SK-N-SH (cell line): ENCODE results near the gene TRIM71. TPM values are rescaled to one million over a fixed set of nuclear protein-coding genes. Genes with fewer than 3 reads are reported as not detected.

ENCODE experiments used
- CTCF ChIA-PET: fragments of 300-600, 350-600 bp; formaldehyde crosslinking; extraction: SDS; loops from one replicate; lab custom pipeline; 2021; lab: Yijun Ruan, JAX
- POLR2A ChIA-PET: fragments of 350-600 bp; sonication (Branson Sonifier 250); formaldehyde crosslinking; extraction: SDS; loops from one replicate; lab custom pipeline; 2020; ENCODE audit warnings: antibody characterized with exemption, inconsistent platforms; lab: Yijun Ruan, JAX
- DNase-seq: peaks from one replicate; pipeline ENCODE4 v3.0.0; 2012
- H2AFZ ChIP-seq: fragments of 200-600 bp; sonication (generic); 2 replicates; pipeline ENCODE4 v1.8.1; 2016; ENCODE audit warnings: antibody characterized with exemption, mild to moderate bottlenecking, low read depth
- H3F3A ChIP-seq: fragments of 200-600 bp; sonication (generic); replicated peaks from 2 replicates; pipeline ENCODE3; 2016; ENCODE audit warnings: antibody characterized with exemption, mild to moderate bottlenecking; ENCODE audit not compliant: insufficient read depth
- H3K27ac ChIP-seq, 2 experiments: fragments of 200-500 bp in 1 of 2; fragments of 200-600 bp in 1 of 2; sonication (Bioruptor generic) in 1 of 2; sonication (generic), shearing (Covaris generic) in 1 of 2; 2 replicates each; pipeline versions ENCODE4 v1.5.1 to v1.6.1; 2014 to 2016; ENCODE audit warnings: low read depth in 2 of 2, inconsistent platforms in 1 of 2, low read length in 1 of 2, mild to moderate bottlenecking in 1 of 2, mixed read lengths in 1 of 2
- H3K27me3 ChIP-seq: fragments of 200-600 bp; sonication (generic), shearing (Covaris generic); 2 replicates; pipeline ENCODE4 v1.6.1; 2016; ENCODE audit warnings: mixed run types; ENCODE audit not compliant: insufficient read depth
- H3K36me3 ChIP-seq, 2 experiments: fragments of 200-500 bp in 1 of 2; fragments of 200-600 bp in 1 of 2; sonication (Bioruptor generic) in 1 of 2; sonication (generic) in 1 of 2; replicated peaks in 1 of 2; 2 replicates each; pipeline versions ENCODE3 to v1.5.1; 2014 to 2016; ENCODE audit warnings: low read length in 1 of 2, mild to moderate bottlenecking in 1 of 2; ENCODE audit not compliant: insufficient read depth in 2 of 2, control insufficient read depth in 1 of 2
- H3K4me1 ChIP-seq, 2 experiments: fragments of 200-500 bp in 1 of 2; fragments of 200-600 bp in 1 of 2; sonication (Bioruptor generic) in 1 of 2; sonication (generic), shearing (Covaris generic) in 1 of 2; 2 replicates each; pipeline versions ENCODE4 v1.5.1 to v1.6.1; 2014 to 2016; ENCODE audit warnings: low read depth in 1 of 2, low read length in 1 of 2, mixed run types in 1 of 2; ENCODE audit not compliant: insufficient read depth in 2 of 2, control insufficient read depth in 1 of 2
- H3K4me2 ChIP-seq: fragments of 200-600 bp; sonication (generic), shearing (Covaris generic); 2 replicates; pipeline ENCODE4 v1.6.1; 2017; ENCODE audit warnings: mixed run types
- H3K4me3 ChIP-seq, 2 experiments: fragments of 200-500 bp in 1 of 2; fragments of 200-600 bp in 1 of 2; sonication (Bioruptor generic) in 1 of 2; sonication (generic), shearing (Covaris generic) in 1 of 2; 2 replicates each; pipeline versions ENCODE4 v1.5.1 to v1.8.1; 2014 to 2016; ENCODE audit warnings: low read depth in 2 of 2, inconsistent platforms in 1 of 2, low read length in 1 of 2, mild to moderate bottlenecking in 1 of 2, mixed read lengths in 1 of 2, moderate library complexity in 1 of 2
- H3K79me2 ChIP-seq: fragments of 200-600 bp; sonication (generic); 2 replicates; pipeline ENCODE4 v1.8.1; 2017; ENCODE audit warnings: mild to moderate bottlenecking; ENCODE audit not compliant: insufficient read depth
- H3K9ac ChIP-seq: fragments of 200-600 bp; sonication (generic); 2 replicates; pipeline ENCODE4 v1.6.1; 2017; ENCODE audit warnings: mixed run types
- H3K9me2 ChIP-seq: fragments of 200-600 bp; sonication (generic); 2 replicates; pipeline ENCODE4 v1.6.1; 2017; ENCODE audit warnings: mixed run types
- H3K9me3 ChIP-seq: fragments of 200-600 bp; sonication (generic); 2 replicates; pipeline ENCODE4 v1.6.1; 2017; ENCODE audit warnings: mixed run types, mild to moderate bottlenecking, moderate library complexity
- H4K20me1 ChIP-seq: fragments of 200-600 bp; sonication (generic); 2 replicates; pipeline ENCODE4 v1.6.1; 2017; ENCODE audit warnings: mild to moderate bottlenecking, mixed run types; ENCODE audit not compliant: insufficient read depth
- CTCF ChIP-seq: fragments of 200-600 bp; sonication (generic); IDR thresholded peaks from 2 replicates; pipeline ENCODE4 v1.6.1; 2017; ENCODE audit warnings: antibody characterized with exemption, mild to moderate bottlenecking, moderate library complexity
- FOXM1 ChIP-seq: IDR thresholded peaks from 2 replicates; pipeline ENCODE4 v1.4.0; 2012; ENCODE audit warnings: low read depth, mild to moderate bottlenecking
- GABPA ChIP-seq: IDR thresholded peaks from 2 replicates; pipeline ENCODE4 v1.4.0; 2012; ENCODE audit warnings: low read depth, mild to moderate bottlenecking
- GATA2 ChIP-seq: sonication (generic); formaldehyde crosslinking; IDR thresholded peaks from 2 replicates; pipeline ENCODE4 v1.5.0; 2020; ENCODE audit warnings: mild to moderate bottlenecking, missing genetic modification reagents
- IRF3 ChIP-seq: fragments of 150-350 bp; IDR thresholded peaks from 2 replicates; pipeline ENCODE4 v1.6.1; 2016; ENCODE audit warnings: mild to moderate bottlenecking, low read depth, low read length
- MAX ChIP-seq: IDR thresholded peaks from 2 replicates; pipeline ENCODE4 v1.4.0; 2012; ENCODE audit warnings: low read depth
- POLR2AphosphoS5 ChIP-seq: IDR thresholded peaks from 2 replicates; pipeline ENCODE4 v1.6.1; 2012; ENCODE audit warnings: low read depth, low read length
- RCOR1 ChIP-seq: fragments of 150-350 bp; IDR thresholded peaks from 2 replicates; pipeline ENCODE4 v1.6.1; 2017; ENCODE audit warnings: antibody characterized with exemption, low read length
- SMC3 ChIP-seq: IDR thresholded peaks from 2 replicates; pipeline ENCODE4 v1.6.1; 2012; ENCODE audit warnings: low read depth, low read length, improper control_type of control experiment
- TEAD4 ChIP-seq: IDR thresholded peaks from 2 replicates; pipeline ENCODE4 v1.4.0; 2012; ENCODE audit warnings: mild to moderate bottlenecking, borderline replicate concordance; ENCODE audit not compliant: insufficient read depth
- USF1 ChIP-seq: IDR thresholded peaks from 2 replicates; pipeline ENCODE4 v1.4.0; 2012; ENCODE audit warnings: low read depth, borderline replicate concordance
- ZBTB33 ChIP-seq: IDR thresholded peaks from 2 replicates; pipeline ENCODE4 v1.4.0; 2012; ENCODE audit warnings: low read depth, borderline replicate concordance
- WGBS: methylation state at CpG from one replicate; pipeline ENCODE4 v1.1.6; 2017; ENCODE audit warnings: low lambda C conversion rate; 5-methylcytosine and 5-hydroxymethylcytosine counted together
- polyA plus RNA-seq, 3 experiments: library from polyadenylated mRNA; depleted of rRNA; stranded (reverse); fragments of >200 nt; gene quantifications; 2 replicates each; pipeline ENCODE4 v1.2.3, GENCODE V29; 2012

The TRIM71 gene
- polyA plus RNA-seq, 1 of the 3 experiments (the other 2 are of a cell fraction) = not detected

GRCh38 chr3:32862936-32863487 is 45.2 kb downstream of the TRIM71 start:
- H3K27me3 ChIP-seq = no peaks in the 10 kb centered on the region
- no peaks in the 10 kb centered on the region for H3K9me2 ChIP-seq
- no peak overlapping the region for H3K27ac ChIP-seq
- no peak overlapping the region for H3K4me3 ChIP-seq
- H3K4me1 ChIP-seq = no peaks in the 10 kb centered on the region
- no peak for DNase-seq
- H3K4me2 ChIP-seq = no peak overlapping the region
- H2AFZ ChIP-seq = no peak overlapping the region
- no peaks in the 10 kb centered on the region for H4K20me1 ChIP-seq
- POLR2A ChIA-PET = no interaction called here
- no peaks in the 10 kb centered on the region for H3F3A ChIP-seq
- H3K9ac ChIP-seq = no peak overlapping the region
- TF ChIP-seq GABPA (no peak), IRF3 (no peak), USF1 (no peak)
- no peaks in the 10 kb centered on the region for H3K36me3 ChIP-seq
- no peaks in the 10 kb centered on the region for H3K9me3 ChIP-seq
- CTCF ChIA-PET = no interaction called here
- 87% methylated on average over 5 of the region's 5 CpGs for WGBS
- no peaks in the 10 kb centered on the region for H3K79me2 ChIP-seq

GRCh38 chr3:32865383-32865782 is 47.6 kb downstream of the TRIM71 start:
- Histone ChIP-seq H3K4me1 (no peaks in the 10 kb centered on the region), H2AFZ (no peak overlapping the region), H4K20me1 (no peaks in the 10 kb centered on the region), H3F3A (no peaks in the 10 kb centered on the region), H3K9me3 (no peaks in the 10 kb centered on the region), H3K4me2 (no peak overlapping the region), H3K9me2 (no peaks in the 10 kb centered on the region), H3K4me3 (no peak overlapping the region), H3K27ac (no peak overlapping the region), H3K79me2 (no peaks in the 10 kb centered on the region), H3K27me3 (no peaks in the 10 kb centered on the region), H3K9ac (no peak overlapping the region), H3K36me3 (no peaks in the 10 kb centered on the region)
- ChIA-PET POLR2A (no interaction called here), CTCF (no interaction called here)
- no peak for DNase-seq
- 82% methylated on average over 6 of the region's 6 CpGs for WGBS
- TF ChIP-seq IRF3 (no peak), POLR2AphosphoS5 (no peak), ZBTB33 (no peak), SMC3 (no peak), GATA2 (CRISPR knock-in tag) (no peak), FOXM1 (no peak), TEAD4 (no peak), RCOR1 (no peak), MAX (no peak), CTCF (no peak), USF1 (no peak)
